Measurements from ENCODE around the gene SPOCK1.

Gene SPOCK1

DNA sequence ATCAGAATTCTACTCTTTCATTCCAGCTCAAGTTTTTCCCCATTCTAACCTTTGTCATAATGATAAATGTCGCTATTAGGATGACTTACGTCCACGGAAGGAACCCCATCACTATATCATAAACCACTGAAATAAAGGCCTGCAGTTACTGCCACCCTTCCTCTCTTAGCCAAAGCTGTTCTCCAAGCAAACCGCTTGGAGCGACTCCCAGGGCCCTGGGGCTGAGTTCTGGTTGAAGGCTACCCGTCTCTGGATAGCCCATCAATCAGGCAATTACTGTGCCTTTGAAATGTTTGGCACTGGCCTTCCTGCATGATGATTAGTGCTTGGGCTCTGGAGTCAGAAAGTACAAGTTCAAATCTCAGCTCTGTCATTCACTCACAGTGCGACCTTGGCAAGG is 386.0 kb downstream of the SPOCK1 start:
- Histone ChIP-seq H3K4me2 (ENCODE audit: low read length, poor library complexity, severe bottlenecking) (no peak overlapping the region), H3K4me3 (ENCODE audit: insufficient read depth in 1 of 2, low read depth in 1 of 2, low read length in 2 of 2) (no peak overlapping the region), H4K8ac (ENCODE audit: low read length) (no peak overlapping the region), H3K4ac (ENCODE audit: low read depth in 1 of 2, low read length in 2 of 2) (no peak overlapping the region), H2AFZ (ENCODE audit: low read depth, low read length) (no peak overlapping the region), H2BK12ac (ENCODE audit: low read length in 2 of 2) (no peak overlapping the region), H3K18ac (ENCODE audit: low read depth in 1 of 2, low read length in 2 of 2) (no peak overlapping the region), H2BK120ac (ENCODE audit: low read depth, low read length) (no peak overlapping the region), H3K4me1 (ENCODE audit: control insufficient read depth, insufficient read depth, low read depth, low read length) (no peaks in the 10 kb centered on the region), H2AK5ac (ENCODE audit: low read length, severe bottlenecking) (no peak overlapping the region), H3K36me3 (ENCODE audit: control insufficient read depth in 1 of 2, insufficient read depth in 2 of 2, low read depth in 1 of 2, low read length in 2 of 2) (peaks cover 0 to 20% of the 10 kb centered on the region in 2 experiments), H3K27ac (ENCODE audit: low read length, poor library complexity, severe bottlenecking) (no peak overlapping the region), H3K9me3 (ENCODE audit: control insufficient read depth, low read length) (no peaks in the 10 kb centered on the region), H2BK15ac (ENCODE audit: low read depth, poor library complexity, severe bottlenecking) (no peak overlapping the region), H3K9ac (ENCODE audit: low read length) (no peak overlapping the region), H2BK5ac (ENCODE audit: low read depth, low read length, poor library complexity, severe bottlenecking) (no peak overlapping the region), H3K23ac (ENCODE audit: low read length in 2 of 2) (no peak overlapping the region), H3K14ac (ENCODE audit: low read length in 2 of 2) (no peak overlapping the region), H3K27me3 (ENCODE audit: control insufficient read depth in 1 of 2, insufficient read depth in 1 of 2, low read length in 2 of 2) (no peaks in the 10 kb centered on the region), H4K91ac (ENCODE audit: low read length) (no peak overlapping the region), H3K79me1 (replicated peaks; ENCODE audit: low read length, poor library complexity, severe bottlenecking) (no peaks in the 10 kb centered on the region)
- WGBS: 71% methylated on average over 6 of the region's 7 CpGs
- no peak for DNase-seq

DNA sequence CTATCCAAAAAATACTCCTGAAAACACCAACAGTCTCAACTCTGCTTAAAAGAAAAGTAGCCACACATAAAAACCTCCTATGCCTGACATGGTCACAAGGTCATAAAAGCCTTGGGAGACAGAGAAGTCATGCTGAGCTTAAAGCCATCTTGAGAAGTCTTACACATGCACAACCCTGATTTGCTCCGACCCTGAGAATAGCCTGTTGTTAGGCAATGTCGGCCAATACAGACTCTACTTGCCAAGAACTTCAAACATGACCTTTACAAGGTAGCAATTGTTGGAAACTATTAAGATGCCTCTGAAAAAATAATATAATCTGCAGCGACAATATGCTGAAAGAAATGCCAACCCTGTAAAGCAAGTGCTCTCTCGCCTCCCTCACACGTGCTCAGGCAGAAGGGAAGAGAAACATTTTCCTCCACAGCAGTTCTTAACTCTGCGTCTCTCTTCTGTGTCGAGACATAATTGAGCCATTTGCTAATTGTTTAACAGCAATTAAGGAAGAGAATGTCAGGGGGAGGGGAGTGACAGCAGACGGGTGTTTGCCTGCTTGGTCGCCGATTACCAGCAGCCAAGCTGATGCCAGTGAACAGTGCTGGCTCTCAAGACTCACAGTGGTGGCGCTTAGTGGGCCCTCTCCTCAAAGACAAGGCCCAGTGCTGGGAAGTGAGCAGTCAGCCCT is 393.6 kb downstream of the SPOCK1 start:
- H2AFZ ChIP-seq (ENCODE audit: low read depth, low read length): no peak overlapping the region
- WGBS: 71% methylated on average over 10 of the region's 11 CpGs
- no peak overlapping the region for H3K23ac ChIP-seq (ENCODE audit: low read length in 2 of 2)
- H3K18ac ChIP-seq (ENCODE audit: low read depth in 1 of 2, low read length in 2 of 2): no peak overlapping the region
- H2BK12ac ChIP-seq (ENCODE audit: low read length in 2 of 2): no peak overlapping the region
- H4K91ac ChIP-seq (ENCODE audit: low read length): no peak overlapping the region
- no peak overlapping the region for H3K27ac ChIP-seq (ENCODE audit: low read length, poor library complexity, severe bottlenecking)
- H4K8ac ChIP-seq (ENCODE audit: low read length): no peak overlapping the region
- no peaks in the 10 kb centered on the region for H3K27me3 ChIP-seq (ENCODE audit: control insufficient read depth in 1 of 2, insufficient read depth in 1 of 2, low read length in 2 of 2)
- H3K4me3 ChIP-seq (ENCODE audit: insufficient read depth in 1 of 2, low read depth in 1 of 2, low read length in 2 of 2): no peak overlapping the region
- DNase-seq: no peak
- H3K36me3 ChIP-seq (ENCODE audit: control insufficient read depth in 1 of 2, insufficient read depth in 2 of 2, low read depth in 1 of 2, low read length in 2 of 2): peaks cover 0 to 11% of the 10 kb centered on the region in 2 experiments
- H2AK5ac ChIP-seq (ENCODE audit: low read length, severe bottlenecking): no peak overlapping the region
- H3K79me1 ChIP-seq (replicated peaks; ENCODE audit: low read length, poor library complexity, severe bottlenecking): no peaks in the 10 kb centered on the region
- no peak overlapping the region for H2BK5ac ChIP-seq (ENCODE audit: low read depth, low read length, poor library complexity, severe bottlenecking)
- H2BK120ac ChIP-seq (ENCODE audit: low read depth, low read length): no peak overlapping the region
- H3K4me1 ChIP-seq (ENCODE audit: control insufficient read depth, insufficient read depth, low read depth, low read length): no peaks in the 10 kb centered on the region
- H3K14ac ChIP-seq (ENCODE audit: low read length in 2 of 2): no peak overlapping the region
- no peak overlapping the region for H2BK15ac ChIP-seq (ENCODE audit: low read depth, poor library complexity, severe bottlenecking)
- H3K4me2 ChIP-seq (ENCODE audit: low read length, poor library complexity, severe bottlenecking): no peak overlapping the region
- no peaks in the 10 kb centered on the region for H3K9me3 ChIP-seq (ENCODE audit: control insufficient read depth, low read length)
- H3K4ac ChIP-seq (ENCODE audit: low read depth in 1 of 2, low read length in 2 of 2): no peak overlapping the region
- H3K9ac ChIP-seq (ENCODE audit: low read length): no peak overlapping the region

GRCh38 chr5:137101544-137101943 is 397.6 kb downstream of the SPOCK1 start:
- H2AFZ ChIP-seq (ENCODE audit: low read depth, low read length): no peak overlapping the region
- no peak overlapping the region for H3K9ac ChIP-seq (ENCODE audit: low read length)
- H3K9me3 ChIP-seq (ENCODE audit: control insufficient read depth, low read length): no peaks in the 10 kb centered on the region
- H3K18ac ChIP-seq (ENCODE audit: low read depth in 1 of 2, low read length in 2 of 2): no peak overlapping the region
- H2BK120ac ChIP-seq (ENCODE audit: low read depth, low read length): no peak overlapping the region
- WGBS: 66% methylated on average over 2 of the region's 2 CpGs
- no peak overlapping the region for H2BK15ac ChIP-seq (ENCODE audit: low read depth, poor library complexity, severe bottlenecking)
- no peak overlapping the region for H3K4ac ChIP-seq (ENCODE audit: low read depth in 1 of 2, low read length in 2 of 2)
- H3K14ac ChIP-seq (ENCODE audit: low read length in 2 of 2): no peak overlapping the region
- no peak overlapping the region for H3K23ac ChIP-seq (ENCODE audit: low read length in 2 of 2)
- no peaks in the 10 kb centered on the region for H3K27me3 ChIP-seq (ENCODE audit: control insufficient read depth in 1 of 2, insufficient read depth in 1 of 2, low read length in 2 of 2)
- no peak overlapping the region for H3K4me2 ChIP-seq (ENCODE audit: low read length, poor library complexity, severe bottlenecking)
- no peak overlapping the region for H2BK12ac ChIP-seq (ENCODE audit: low read length in 2 of 2)
- no peak overlapping the region for H3K27ac ChIP-seq (ENCODE audit: low read length, poor library complexity, severe bottlenecking)
- no peak overlapping the region for H2BK5ac ChIP-seq (ENCODE audit: low read depth, low read length, poor library complexity, severe bottlenecking)
- no peak overlapping the region for H3K4me3 ChIP-seq (ENCODE audit: insufficient read depth in 1 of 2, low read depth in 1 of 2, low read length in 2 of 2)
- H3K79me1 ChIP-seq (replicated peaks; ENCODE audit: low read length, poor library complexity, severe bottlenecking): no peaks in the 10 kb centered on the region
- H2AK5ac ChIP-seq (ENCODE audit: low read length, severe bottlenecking): no peak overlapping the region
- H4K91ac ChIP-seq (ENCODE audit: low read length): no peak overlapping the region
- H3K4me1 ChIP-seq (ENCODE audit: control insufficient read depth, insufficient read depth, low read depth, low read length): no peaks in the 10 kb centered on the region
- no peak overlapping the region for H4K8ac ChIP-seq (ENCODE audit: low read length)
- H3K36me3 ChIP-seq (ENCODE audit: control insufficient read depth in 1 of 2, insufficient read depth in 2 of 2, low read depth in 1 of 2, low read length in 2 of 2): no peaks in the 10 kb centered on the region
- no peak for DNase-seq

DNA sequence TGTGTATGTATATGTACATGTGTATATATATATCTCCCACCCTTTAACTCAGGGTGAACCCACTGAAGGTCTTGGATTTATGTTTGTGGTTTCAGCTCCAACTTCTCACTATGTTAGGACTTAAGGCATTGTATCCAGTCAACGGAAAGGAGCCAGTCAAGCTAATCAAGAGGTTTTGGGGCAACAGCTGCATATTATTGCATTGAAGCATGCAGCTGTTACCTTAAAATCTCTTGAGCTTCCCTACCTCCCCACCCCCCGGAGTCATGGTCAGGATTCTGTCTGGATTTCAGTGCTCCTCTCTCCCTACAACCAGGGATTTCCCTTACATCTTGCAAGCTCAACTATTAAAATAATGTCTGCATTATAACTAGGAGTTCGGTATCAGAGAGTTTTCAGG is 399.5 kb downstream of the SPOCK1 start:
- Histone ChIP-seq H3K4ac (ENCODE audit: low read depth in 1 of 2, low read length in 2 of 2) (no peak overlapping the region), H2BK12ac (ENCODE audit: low read length in 2 of 2) (no peak overlapping the region), H2AFZ (ENCODE audit: low read depth, low read length) (no peak overlapping the region), H3K4me2 (ENCODE audit: low read length, poor library complexity, severe bottlenecking) (no peak overlapping the region), H3K27ac (ENCODE audit: low read length, poor library complexity, severe bottlenecking) (no peak overlapping the region), H2AK5ac (ENCODE audit: low read length, severe bottlenecking) (no peak overlapping the region), H2BK15ac (ENCODE audit: low read depth, poor library complexity, severe bottlenecking) (no peak overlapping the region), H3K79me1 (replicated peaks; ENCODE audit: low read length, poor library complexity, severe bottlenecking) (no peaks in the 10 kb centered on the region), H3K4me1 (ENCODE audit: control insufficient read depth, insufficient read depth, low read depth, low read length) (no peaks in the 10 kb centered on the region), H3K4me3 (ENCODE audit: insufficient read depth in 1 of 2, low read depth in 1 of 2, low read length in 2 of 2) (no peak overlapping the region), H3K9me3 (ENCODE audit: control insufficient read depth, low read length) (no peaks in the 10 kb centered on the region), H2BK120ac (ENCODE audit: low read depth, low read length) (no peak overlapping the region), H3K23ac (ENCODE audit: low read length in 2 of 2) (no peak overlapping the region), H3K18ac (ENCODE audit: low read depth in 1 of 2, low read length in 2 of 2) (no peak overlapping the region), H4K91ac (ENCODE audit: low read length) (no peak overlapping the region), H3K27me3 (ENCODE audit: control insufficient read depth in 1 of 2, insufficient read depth in 1 of 2, low read length in 2 of 2) (no peaks in the 10 kb centered on the region), H4K8ac (ENCODE audit: low read length) (no peak overlapping the region), H3K36me3 (ENCODE audit: control insufficient read depth in 1 of 2, insufficient read depth in 2 of 2, low read depth in 1 of 2, low read length in 2 of 2) (no peaks in the 10 kb centered on the region), H3K9ac (ENCODE audit: low read length) (no peak overlapping the region), H3K14ac (ENCODE audit: low read length in 2 of 2) (no peak overlapping the region), H2BK5ac (ENCODE audit: low read depth, low read length, poor library complexity, severe bottlenecking) (no peak overlapping the region)
- DNase-seq: no peak
- WGBS: 79% methylated on average over 2 of the region's 3 CpGs
